NCI-H345 (cell line): Measurements from ENCODE around the gene ZNF575.
"Not testable (repeated sequence)": the region's sequence is repeated elsewhere in the genome, so short reads cannot be mapped to it uniquely, and the experiment has no call there.

Experiments
- DNase-seq: peaks from one replicate; lab custom pipeline; 2025; lab: John Stamatoyannopoulos, UW

The ZNF575 gene

DNA sequence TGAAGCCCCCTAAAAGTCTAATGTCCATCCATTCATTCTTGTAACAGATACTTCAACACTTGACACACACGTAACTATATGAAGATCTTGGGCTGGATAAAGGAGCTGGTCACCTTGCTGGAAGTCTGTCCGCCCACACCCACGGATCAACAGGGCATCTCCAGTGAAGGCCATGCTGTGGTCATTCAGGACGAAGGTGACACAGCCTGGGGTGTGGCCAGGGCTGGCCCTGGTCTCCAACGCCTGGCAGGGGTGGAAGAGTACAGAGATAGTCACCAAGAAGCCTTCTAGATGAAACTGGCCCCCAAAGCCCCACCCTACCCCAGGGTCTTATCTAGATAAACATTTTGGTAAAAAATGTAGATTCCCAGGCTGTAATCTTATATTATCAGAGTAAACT, 21.7 kb upstream of the ZNF575 start:
- DNase-seq: no peak

DNA sequence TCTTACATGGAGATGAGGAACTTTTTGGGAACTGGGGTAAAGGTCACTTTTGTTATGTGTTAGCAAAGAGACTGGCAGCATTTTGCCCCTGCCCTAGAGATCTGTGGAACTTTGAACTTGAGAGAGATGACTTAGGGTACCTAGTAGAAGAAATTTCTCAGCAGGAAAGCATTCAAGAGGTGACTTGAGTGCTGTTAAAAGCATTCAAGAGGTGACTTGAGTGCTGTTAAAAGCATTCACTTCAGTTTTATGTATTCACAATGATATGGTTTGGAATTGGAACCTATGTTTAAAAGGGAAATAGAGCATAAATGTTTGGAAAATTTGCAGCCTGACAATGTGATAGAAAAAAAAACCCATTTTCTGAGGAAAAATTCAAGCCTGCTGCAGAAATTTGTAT, 20.6 kb upstream of the ZNF575 start:
- not testable (repeated sequence) for DNase-seq

DNA sequence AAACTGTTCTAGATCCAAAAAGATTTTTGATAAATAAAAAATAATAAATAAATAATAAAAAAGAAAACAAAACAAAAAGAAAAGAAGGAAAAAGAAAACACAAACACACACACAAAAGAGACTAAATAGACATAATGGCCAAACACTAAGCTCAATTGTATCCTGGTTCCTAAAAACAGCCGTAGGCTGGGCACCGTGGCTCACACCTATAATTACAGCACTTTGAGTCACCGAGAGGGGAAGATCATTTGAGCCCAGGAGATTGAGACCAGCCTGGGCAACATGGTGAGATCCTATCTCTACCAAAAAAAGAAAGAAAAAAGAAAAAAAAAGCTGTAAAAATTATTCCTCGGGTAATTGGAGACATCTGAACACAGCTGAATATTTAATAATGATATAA, 14.9 kb upstream of the ZNF575 start:
- DNase-seq: no peak

DNA sequence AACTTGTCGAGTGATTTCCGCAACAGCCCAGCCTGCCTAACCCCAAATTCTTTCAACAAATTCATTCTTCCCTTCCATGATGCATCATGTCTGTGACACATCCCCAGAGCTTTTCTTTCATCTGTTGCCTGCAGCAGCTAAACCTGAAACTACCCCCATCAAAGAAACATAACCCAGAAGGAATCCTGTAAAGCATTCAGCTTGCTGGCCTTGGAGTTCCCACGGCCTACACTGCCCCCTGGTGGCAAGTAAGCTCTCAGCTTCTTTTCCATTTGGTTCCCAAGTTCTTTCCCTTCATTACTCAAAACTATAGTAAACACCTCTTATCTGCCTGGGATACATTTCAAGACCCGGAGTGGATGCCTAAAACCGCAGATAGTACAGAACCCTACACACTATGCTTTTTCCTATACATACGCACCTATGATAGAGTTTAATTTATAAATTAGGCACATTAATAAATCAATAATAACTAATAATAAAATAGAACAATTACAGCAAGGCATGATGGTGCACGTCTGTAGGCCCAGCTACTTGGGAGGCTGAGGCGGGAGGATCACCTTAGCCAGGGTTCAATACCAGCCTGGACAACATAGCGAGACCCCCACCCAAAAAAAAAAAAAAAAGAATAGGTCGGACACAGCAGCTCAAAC, 13.4 kb upstream of the ZNF575 start:
- peak; percentile 68 for DNase-seq

DNA sequence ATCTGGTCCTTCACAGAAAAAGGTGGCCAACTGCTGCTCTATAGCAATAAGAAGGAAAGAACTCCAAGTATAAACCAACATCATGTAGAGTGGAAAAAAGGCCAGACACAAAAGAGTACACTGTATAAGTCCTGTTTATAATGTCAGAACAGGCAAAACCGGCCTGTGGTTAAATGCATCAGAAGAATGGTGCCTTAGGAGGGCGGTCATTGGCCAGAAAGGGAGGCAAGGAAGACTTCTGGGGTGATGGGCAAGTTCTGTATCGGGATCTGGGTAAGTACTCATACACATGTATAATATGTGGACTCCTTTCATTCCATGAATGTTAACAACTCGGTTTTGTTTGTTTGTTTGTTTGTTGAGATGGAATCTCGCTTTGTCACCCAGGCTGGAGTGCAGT, 10.1 kb upstream of the ZNF575 start:
- no peak for DNase-seq

DNA sequence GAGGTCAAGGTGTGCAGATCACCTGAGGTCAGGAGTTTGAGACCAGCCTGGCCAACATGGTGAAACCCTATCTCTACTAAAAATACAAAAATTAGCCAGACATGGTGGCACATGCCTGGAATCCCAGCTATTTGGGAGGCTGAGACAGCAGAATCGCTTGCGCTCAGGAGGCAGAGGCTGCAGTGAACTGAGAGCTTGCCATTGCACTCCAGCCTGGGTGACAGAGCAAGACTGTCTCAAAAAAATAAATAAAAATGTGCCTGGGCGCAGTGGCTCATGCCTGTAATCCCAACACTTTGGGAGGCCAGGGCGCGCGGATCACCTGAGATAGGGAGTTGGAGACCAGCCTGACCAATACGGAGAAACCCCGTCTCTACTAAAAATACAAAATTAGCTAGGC, 9.3 kb upstream of the ZNF575 start:
- DNase-seq: not testable (repeated sequence)

DNA sequence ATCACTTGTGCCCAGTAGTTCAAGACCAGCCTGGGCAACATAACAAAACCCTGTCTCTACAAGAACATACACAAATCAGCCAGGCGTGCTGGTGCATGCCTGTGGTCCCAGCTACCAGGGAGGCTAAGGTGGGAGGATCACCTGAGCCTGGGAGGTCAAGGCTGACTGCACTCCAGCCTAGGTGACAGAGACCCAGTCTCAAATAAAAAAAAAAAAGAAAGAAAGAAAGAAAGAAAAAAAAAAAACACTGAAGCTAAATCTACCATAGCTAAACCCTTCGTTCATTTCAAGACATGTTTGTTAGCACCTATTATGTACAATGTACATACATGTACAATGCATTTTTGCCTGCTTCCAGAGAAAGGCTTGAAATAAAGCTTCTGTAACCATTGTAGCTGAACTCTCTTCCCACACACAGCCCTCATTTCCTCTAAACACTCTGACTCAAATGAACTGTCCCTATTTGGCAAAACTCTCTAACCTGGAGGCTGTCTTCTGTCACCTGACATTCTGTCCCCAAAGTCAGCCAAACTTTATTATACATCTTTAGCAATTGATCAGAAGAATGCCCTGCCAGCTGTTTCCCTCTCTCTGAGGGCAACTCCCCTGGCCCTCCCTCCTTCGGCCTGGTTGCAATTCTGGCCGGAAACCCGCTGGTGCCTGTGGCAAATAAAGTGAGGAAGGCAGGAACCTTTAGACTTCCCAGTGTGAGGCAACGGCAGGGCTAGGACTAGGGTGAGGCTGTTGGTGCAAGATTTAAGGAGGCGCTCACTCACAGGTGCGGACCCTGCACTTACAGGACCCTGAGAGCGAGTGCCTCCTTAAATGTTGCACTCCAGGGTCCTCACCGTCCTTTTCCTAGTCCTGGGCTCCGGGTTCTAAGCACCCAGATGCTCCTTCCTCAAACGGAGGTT, 7.8 kb upstream of the ZNF575 start:
- no peak for DNase-seq

DNA sequence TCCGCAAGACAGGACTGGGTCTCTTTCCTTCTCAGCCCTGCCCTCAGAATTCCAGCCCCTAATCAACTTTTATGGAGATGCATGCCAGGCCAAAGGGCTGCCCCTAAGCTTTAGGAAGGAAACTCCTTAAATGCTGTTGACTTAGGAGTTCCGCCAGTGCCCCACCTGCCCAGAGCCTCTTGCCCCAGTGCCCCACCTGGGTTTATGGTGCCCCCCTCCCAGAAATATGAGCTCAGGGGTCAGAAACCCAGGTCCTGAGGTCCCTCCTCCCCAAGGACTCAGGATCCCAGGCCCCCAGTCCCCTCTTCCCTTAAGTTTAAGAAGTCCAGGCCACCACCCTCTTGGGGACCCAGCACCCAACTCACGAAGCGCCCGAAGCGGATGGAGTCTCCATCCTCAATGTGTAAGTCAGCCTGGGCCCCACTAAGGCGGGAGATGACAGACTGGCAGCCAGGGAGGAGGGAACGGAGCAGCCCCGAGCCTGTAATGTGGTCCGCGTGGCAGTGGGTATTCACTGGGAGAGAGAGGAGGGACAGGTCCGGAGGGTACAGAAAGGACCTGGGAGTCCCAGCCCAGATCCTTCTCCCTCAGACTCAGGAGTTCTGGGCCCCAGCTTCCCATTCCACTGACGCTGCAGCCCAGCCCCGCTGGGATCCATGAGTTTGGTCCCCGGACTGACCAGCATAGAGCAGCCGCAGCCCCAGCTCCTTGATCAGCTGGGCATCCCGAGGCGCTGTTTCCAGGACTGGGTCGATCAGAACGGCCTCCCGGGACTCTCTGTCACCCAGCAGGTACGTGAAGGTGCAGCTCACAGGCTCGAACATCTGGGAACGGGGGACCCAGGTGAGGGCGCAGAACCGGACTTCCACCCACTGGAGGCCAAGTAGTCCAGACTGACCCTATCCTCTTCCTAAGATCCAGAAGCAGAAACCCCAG, 6.9 kb upstream of the ZNF575 start:
- no peak for DNase-seq

DNA sequence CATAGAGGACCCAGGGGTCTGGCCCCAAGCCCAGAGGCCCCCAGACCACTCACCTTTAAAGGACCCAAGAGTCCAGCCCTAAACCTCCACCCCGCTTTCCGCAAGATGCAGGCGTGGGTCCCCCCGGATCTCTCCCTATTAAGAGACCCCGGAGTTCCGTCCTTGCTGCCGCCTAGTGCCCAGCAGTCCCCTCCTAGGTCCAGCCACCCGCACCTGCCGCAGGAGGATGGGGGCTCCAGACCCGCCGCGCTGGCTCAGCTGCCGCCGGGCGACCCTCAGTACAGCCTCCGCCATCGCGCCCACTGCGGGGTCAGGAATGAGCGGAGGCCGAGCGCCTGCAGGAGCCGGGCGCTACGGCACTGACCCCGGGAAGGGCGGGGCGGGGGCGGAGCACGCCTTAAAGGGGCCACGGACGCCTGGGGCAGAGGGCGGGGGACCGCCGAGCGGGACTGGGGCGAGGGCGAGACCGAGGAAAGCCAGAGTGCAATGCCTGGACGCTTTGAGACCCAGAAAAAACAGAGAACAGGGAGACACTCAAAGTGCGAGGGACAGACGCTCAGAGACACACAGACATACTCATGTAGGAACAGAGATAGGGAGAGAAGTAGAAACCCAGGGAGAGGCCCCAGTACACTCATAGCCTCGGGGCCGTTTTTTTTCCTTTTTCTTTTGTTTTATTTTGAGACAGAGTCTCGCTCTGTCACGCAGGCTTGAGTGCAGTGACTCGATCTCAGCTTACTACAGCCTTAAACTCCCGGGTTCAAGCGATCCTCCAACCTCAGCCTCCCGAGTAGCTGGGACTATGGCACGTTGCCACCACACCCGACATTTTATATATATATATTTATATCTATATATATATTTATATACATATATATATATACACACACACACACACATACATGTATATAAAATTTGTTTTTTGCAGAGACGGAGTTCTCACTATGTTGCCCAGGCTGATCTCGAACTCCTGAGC, 5.8 kb upstream of the ZNF575 start, which contains the start of gene ETHE1:
Gene ETHE1, minus strand, starts transcription at position 318 of the 976 bp plus-strand sequence. Its CDS starts 24 bp downstream, at position 294.
- DNase-seq: no peak

DNA sequence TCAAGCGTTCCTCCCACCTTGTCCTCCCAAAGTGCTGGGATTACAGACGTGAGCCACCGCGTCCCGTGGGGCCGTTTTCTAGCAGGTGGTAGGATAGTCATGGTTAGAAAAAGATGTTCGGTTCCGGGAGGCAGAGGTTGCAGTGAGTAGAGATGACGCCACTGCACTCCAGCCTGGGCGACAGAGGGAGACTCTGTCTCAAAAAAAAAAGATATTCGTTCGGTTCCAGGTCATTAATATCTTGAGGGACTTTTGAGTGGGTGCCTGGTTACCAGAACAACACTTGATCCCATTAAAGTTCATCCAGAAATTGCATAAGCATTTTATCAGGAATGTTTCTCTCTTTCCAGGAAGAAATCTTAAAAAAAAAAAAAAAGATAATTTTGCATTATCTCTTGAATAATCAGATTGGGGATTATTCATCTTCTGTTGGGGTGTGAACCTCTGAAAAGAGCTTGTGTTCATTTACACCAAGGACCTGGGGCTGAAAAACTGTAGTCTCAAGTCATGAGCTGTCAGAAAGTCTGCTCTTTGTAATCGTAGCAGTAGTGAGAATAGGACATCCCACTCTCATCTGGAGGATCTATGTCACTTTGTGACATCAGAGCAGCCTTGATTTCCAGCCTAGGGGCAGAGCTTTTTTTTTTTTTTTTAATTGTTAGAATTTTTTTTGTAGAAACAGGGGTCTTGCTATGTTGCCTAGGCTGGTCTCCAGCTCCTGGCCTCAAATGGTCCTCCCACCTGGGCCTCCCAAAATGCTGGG, 4.9 kb upstream of the ZNF575 start:
- DNase-seq: peak; percentile 76

DNA sequence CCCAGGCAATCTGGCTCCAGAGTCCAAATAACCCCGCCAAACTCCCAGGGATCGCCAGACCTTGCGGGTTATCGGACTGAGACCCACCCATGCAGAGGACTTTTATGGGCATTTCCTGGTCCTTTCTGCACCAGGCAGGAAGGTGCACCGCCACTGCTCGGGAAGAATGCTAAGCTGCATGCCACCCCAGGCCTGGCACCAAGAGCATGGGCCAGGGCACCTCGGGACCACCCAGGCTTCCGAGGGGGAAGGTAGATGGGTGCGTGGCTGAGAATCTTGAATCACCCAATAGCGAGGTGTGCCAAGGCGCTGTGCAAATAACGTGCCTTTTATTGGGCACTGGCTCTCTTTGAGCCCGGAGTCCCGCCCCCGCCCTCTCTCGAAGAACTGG, 422 bp upstream of the ZNF575 start:
- no peak for DNase-seq

DNA sequence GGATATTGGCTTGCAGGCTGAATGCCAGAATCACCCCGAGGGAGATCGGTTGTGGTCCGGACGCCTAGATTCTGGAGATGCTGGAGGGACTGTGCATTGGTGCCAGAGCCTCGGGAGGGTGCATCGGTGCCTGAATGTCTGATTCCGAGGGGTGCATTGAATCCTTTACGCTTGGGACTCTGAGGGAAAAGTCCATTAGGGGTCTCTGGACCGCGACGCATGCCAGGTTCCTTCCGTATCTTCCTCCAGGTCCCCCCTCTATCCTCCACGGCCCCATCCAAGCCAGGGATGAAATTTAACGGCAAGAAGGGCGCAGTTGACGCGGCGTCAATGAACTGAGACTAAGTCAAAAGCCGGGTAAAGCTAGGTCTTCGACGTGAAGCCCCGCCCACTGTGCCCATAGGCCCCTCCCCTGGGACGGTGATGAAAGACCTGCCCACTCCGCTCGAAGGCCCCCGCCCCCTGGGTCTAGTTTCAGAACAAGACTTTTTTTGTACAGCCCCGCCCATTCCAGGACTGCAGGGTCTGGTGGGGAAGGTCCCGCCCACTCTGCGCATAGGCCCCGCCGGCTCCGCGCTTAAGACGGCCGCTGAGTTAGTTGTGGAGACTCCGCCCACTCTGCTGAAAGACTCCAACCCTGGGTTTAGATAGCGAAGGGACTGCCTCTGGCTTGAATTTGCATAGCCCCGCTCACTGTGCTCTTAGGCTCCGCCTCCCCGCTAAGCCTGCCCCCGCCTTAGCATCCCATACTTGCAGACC, 737 bp downstream of the ZNF575 start:
- DNase-seq: peak; percentile 91

DNA sequence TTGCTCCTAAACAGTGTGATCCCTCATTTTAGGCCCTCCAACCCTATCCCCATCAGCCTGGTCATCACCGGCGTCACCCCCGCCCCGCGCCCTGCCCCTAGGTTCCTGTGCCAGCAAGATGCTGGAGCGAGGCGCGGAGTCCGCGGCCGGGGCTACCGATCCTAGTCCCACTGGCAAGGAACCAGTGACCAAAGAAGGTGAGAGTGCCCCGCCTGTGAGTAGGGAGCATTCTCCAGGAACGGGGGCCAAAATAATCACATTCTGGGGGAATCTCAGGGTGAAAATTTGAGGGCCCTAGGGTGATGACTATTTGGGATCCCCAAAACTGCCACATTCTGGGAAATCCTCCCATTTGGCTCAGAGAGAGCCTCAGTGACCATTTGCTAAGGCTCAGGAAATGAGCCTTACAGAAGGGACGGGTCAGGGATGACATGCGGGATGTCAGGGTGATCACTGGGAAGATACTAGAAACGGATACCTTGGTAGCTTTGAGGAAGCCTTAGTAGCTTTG, 1.4 kb downstream of the ZNF575 start:
- DNase-seq: no peak

DNA sequence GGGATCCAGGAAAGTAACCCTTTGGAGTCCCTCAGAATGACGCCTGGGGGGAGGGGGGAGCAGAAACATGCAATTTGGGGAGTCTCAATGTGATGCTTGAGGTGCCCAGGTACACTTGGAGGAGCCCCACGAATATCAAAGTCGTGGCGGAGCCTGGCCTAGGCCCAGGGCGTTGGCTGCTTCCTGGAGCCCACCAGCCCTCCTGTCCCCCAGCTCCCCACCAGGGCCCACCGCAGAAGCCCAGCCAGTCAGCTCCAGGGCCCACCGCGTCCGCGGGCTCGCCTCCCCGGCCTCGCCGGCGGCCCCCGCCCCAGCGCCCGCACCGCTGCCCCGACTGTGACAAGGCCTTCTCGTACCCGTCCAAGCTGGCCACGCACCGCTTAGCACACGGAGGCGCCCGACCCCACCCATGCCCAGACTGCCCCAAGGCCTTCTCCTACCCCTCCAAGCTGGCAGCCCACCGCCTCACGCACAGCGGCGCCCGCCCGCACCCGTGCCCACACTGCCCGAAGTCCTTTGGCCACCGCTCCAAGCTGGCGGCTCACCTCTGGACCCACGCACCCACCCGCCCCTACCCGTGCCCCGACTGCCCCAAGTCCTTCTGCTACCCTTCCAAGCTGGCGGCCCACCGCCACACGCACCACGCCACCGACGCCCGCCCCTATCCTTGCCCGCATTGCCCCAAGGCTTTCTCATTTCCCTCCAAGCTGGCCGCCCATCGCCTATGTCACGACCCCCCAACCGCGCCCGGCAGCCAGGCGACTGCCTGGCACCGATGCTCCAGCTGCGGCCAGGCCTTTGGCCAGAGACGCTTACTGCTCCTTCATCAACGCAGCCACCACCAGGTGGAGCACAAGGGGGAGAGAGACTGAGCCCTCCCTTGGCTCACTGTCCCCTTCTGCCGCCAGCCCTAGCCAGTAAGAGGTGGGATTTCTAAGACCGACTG, 2.1 kb downstream of the ZNF575 start:
- DNase-seq: no peak

DNA sequence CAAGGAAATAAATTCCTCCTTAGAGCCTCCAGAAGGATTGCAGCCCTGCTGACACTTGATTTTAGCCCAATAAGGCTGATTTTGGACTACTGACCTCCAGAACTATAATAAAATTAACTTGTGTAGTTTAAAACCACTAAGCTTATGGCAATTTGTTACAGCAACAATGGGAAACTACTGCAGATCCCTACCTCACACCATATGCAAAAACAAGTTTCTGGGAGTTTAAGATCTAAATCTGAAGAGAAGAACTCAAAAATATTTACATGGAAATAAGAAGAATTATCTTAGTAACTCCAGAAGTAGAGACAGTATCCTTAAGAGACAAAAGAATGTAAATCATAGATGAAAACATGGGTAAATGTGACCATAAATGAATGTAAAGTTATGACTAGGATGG, 5.9 kb downstream of the ZNF575 start:
- no peak for DNase-seq

DNA sequence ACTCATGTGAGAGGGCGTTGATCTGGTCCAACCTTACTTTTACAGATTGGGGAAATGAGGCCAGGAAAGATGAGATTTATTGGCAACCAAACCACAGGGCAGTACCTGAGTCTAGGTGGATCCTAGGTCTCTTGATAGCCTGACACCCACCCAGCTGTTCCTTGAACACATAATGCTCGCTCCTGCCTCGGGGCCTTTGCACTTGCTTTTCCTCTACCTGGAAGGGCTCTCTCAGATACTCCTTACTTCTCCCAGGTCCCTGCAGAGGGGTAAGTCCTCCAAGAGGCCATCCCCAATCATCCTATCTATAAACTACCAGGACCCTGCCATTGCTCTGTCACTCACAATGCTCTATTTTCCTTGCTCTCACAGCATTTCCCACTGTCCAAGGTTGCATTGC, 7.4 kb downstream of the ZNF575 start:
- no peak for DNase-seq

DNA sequence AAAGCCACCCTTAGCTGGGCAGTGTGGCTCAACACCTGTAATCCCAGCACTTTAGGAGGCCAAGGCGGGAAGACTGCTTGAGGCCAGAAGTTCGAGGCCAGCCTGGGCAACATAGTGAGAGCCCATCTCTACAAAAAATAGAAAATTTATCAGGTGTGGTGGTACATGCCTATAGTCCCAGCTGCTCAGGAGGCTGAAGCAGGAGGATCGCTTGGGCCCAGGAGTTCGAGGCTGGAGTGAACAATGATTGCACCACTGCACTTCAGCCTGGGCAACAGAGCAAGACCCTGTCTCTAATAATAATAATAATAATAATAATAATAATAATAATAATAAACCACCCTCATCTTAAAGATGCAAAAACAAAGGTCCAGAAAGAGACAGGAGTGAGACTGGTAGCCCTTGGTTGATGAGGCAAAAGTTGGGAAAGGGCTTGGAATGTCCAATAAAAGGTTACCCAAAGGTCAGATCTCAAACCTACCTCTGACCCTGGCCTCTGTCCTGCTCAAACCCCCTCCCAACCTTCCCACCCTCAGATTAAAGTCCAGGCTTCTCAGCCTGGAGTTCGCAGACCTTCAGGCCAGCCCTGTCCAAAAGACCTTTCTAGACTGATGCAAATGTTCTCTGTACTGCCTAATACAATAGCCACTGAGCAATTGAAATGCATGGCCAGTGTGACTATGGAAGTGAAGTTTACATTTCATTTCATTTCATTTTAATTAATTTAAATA, 9.1 kb downstream of the ZNF575 start:
- DNase-seq: no peak
